ENCODE results near the gene TRPV3.

Gene TRPV3

DNA sequence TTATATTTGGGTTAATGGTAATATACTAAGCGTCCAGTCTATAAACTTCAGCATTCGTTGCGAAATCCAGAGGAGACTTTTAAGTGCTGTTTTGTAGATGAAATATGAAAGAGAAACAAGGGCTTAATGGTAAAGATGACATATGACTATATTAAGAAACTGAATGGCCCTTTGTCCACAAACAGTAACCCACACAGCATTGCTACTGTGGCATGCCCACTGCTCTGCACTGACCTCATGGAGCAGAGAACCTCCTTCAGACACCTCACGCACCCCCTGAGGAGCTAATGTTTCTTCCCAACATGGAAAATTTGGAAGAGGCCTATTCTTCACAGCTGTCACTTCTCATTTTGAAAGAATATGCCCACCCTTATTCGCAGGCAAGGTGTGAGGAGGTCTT is 55.1 kb downstream of the TRPV3 start:
- Histone ChIP-seq H3K4ac (ENCODE audit: low read length) (no peak overlapping the region), H3K9me3 (replicated peaks in 1 of 2; ENCODE audit: control insufficient read depth in 2 of 2, insufficient read depth in 1 of 2, low read depth in 1 of 2, low read length in 2 of 2) (peaks cover 0 to 2% of the 10 kb centered on the region in 2 donors), H3K27me3 (ENCODE audit: control insufficient read depth in 3 of 3, insufficient read depth in 3 of 3, low read depth in 1 of 3, low read length in 3 of 3) (no peaks in the 10 kb centered on the region), H2BK120ac (ENCODE audit: low read depth, low read length) (peak overlapping the region; percentile 72), H3K27ac (replicated peaks; ENCODE audit: low read length) (no peak overlapping the region), H2AK5ac (ENCODE audit: low read depth, low read length) (no peak overlapping the region), H3K4me3 (ENCODE audit: low read length in 2 of 2) (no peak overlapping the region), H2BK15ac (ENCODE audit: low read length) (no peak overlapping the region), H2BK5ac (ENCODE audit: low read length) (no peak overlapping the region), H3K4me2 (ENCODE audit: insufficient read depth, low read length, poor library complexity, severe bottlenecking) (no peak overlapping the region), H3K23ac (ENCODE audit: low read depth, low read length, poor library complexity) (no peak overlapping the region), H4K8ac (ENCODE audit: low read depth, low read length) (no peak overlapping the region), H3K79me1 (ENCODE audit: low read depth, low read length) (no peaks in the 10 kb centered on the region), H3K9ac (ENCODE audit: low read depth, low read length, poor library complexity) (no peak overlapping the region), H2AFZ (ENCODE audit: low read length) (no peak overlapping the region), H3K4me1 (ENCODE audit: control insufficient read depth in 2 of 2, insufficient read depth in 1 of 2, low read depth in 1 of 2, low read length in 2 of 2) (no peaks in the 10 kb centered on the region), H2BK12ac (ENCODE audit: low read length) (no peak overlapping the region), H3K18ac (ENCODE audit: low read length) (peak overlapping the region; percentile 57), H3K36me3 (replicated peaks in 1 of 2; ENCODE audit: control insufficient read depth in 2 of 2, insufficient read depth in 2 of 2, low read length in 2 of 2) (no peaks in the 10 kb centered on the region), H4K91ac (ENCODE audit: low read depth, low read length, poor library complexity) (no peak overlapping the region), H3K14ac (ENCODE audit: low read length) (no peak overlapping the region)
- no peak for DNase-seq (ENCODE audit: low spot score)
- no CpG with 5 or more reads among the region's 5 CpGs for WGBS, 2 donors (ENCODE audit: extremely low coverage in 2 of 2, insufficient read length in 2 of 2, insufficient replicate concordance in 1 of 2)

DNA sequence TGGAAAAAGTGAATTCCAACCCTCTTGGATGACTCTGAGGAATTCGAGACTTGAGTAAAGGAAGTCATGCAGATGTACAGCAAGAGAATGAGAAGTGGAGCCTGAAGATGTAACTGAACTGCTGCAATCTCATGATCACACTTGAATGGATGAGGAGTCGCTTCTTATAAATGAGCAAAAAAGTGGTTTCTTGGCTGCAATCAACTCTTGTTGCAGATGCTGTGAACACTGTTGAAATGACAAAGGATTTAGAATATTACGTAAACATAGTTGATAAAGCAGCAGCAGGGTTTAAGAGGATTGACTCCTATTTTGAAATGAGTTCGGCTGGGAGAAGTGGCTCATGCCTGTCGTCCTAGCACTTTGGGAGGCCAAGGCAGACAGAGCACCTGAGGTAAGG is 56.3 kb downstream of the TRPV3 start:
- H3K18ac ChIP-seq (ENCODE audit: low read length), result no peak overlapping the region
- H4K8ac ChIP-seq (ENCODE audit: low read depth, low read length), result no peak overlapping the region
- H3K23ac ChIP-seq (ENCODE audit: low read depth, low read length, poor library complexity), result no peak overlapping the region

DNA sequence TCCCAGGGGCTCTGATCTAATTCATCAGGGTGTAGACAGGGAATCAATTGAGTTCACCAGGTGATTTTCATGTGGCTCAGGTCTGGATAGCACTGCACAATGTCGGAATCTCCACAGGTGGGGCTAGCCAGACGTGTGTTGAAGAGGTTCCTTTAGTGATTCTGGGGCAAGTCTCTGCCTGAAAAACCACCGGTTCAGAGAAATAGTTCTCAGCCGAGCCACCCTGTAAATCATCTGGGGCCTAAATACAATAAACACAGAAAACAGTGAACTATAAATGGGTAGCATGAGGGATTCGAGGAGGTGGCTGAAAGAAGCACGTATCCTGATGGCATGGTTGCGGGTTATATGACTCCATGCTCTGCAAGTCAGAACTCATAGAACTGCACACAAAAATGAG is 60.5 kb downstream of the TRPV3 start:
- H3K27ac ChIP-seq (replicated peaks; ENCODE audit: low read length), result no peak overlapping the region
- H3K23ac ChIP-seq (ENCODE audit: low read depth, low read length, poor library complexity), result no peak overlapping the region
- no peak overlapping the region for H3K18ac ChIP-seq (ENCODE audit: low read length)
- H3K4me2 ChIP-seq (ENCODE audit: insufficient read depth, low read length, poor library complexity, severe bottlenecking), result no peak overlapping the region
- no CpG with 5 or more reads among the region's 7 CpGs for WGBS, 2 donors (ENCODE audit: extremely low coverage in 2 of 2, insufficient read length in 2 of 2, insufficient replicate concordance in 1 of 2)
- H3K14ac ChIP-seq (ENCODE audit: low read length), result no peak overlapping the region
- H3K4me1 ChIP-seq (ENCODE audit: control insufficient read depth in 2 of 2, insufficient read depth in 1 of 2, low read depth in 1 of 2, low read length in 2 of 2), result no peaks in the 10 kb centered on the region
- no peak for DNase-seq (ENCODE audit: low spot score)
- no peak overlapping the region for H2BK12ac ChIP-seq (ENCODE audit: low read length)
- no peak overlapping the region for H4K8ac ChIP-seq (ENCODE audit: low read depth, low read length)
- no peak overlapping the region for H3K9ac ChIP-seq (ENCODE audit: low read depth, low read length, poor library complexity)
- no peak overlapping the region for H2AFZ ChIP-seq (ENCODE audit: low read length)
- H3K9me3 ChIP-seq (replicated peaks in 1 of 2; ENCODE audit: control insufficient read depth in 2 of 2, insufficient read depth in 1 of 2, low read depth in 1 of 2, low read length in 2 of 2), result peaks cover 0 to 2% of the 10 kb centered on the region in 2 donors
- no peak overlapping the region for H3K4me3 ChIP-seq (ENCODE audit: low read length in 2 of 2)
- H3K36me3 ChIP-seq (replicated peaks in 1 of 2; ENCODE audit: control insufficient read depth in 2 of 2, insufficient read depth in 2 of 2, low read length in 2 of 2), result no peaks in the 10 kb centered on the region
- no peak overlapping the region for H4K91ac ChIP-seq (ENCODE audit: low read depth, low read length, poor library complexity)
- H2AK5ac ChIP-seq (ENCODE audit: low read depth, low read length), result no peak overlapping the region
- no peak overlapping the region for H3K4ac ChIP-seq (ENCODE audit: low read length)
- H3K27me3 ChIP-seq (ENCODE audit: control insufficient read depth in 3 of 3, insufficient read depth in 3 of 3, low read depth in 1 of 3, low read length in 3 of 3), result peaks cover 0 to 12% (median 0%) of the 10 kb centered on the region in 3 experiments
- H2BK15ac ChIP-seq (ENCODE audit: low read length), result no peak overlapping the region
- H2BK120ac ChIP-seq (ENCODE audit: low read depth, low read length), result no peak overlapping the region
- H2BK5ac ChIP-seq (ENCODE audit: low read length), result no peak overlapping the region
- no peaks in the 10 kb centered on the region for H3K79me1 ChIP-seq (ENCODE audit: low read depth, low read length)

More for the DNA sequence above, 56.3 kb downstream of the TRPV3 start:
- H3K4ac ChIP-seq (ENCODE audit: low read length), result no peak overlapping the region
- no peak overlapping the region for H2BK120ac ChIP-seq (ENCODE audit: low read depth, low read length)
- H2BK15ac ChIP-seq (ENCODE audit: low read length), result no peak overlapping the region
- H3K27me3 ChIP-seq (ENCODE audit: control insufficient read depth in 3 of 3, insufficient read depth in 3 of 3, low read depth in 1 of 3, low read length in 3 of 3), result peaks cover 0 to 2% (median 0%) of the 10 kb centered on the region in 3 experiments
- H3K9me3 ChIP-seq (replicated peaks in 1 of 2; ENCODE audit: control insufficient read depth in 2 of 2, insufficient read depth in 1 of 2, low read depth in 1 of 2, low read length in 2 of 2), result peaks cover 0 to 2% of the 10 kb centered on the region in 2 donors
- no peaks in the 10 kb centered on the region for H3K4me1 ChIP-seq (ENCODE audit: control insufficient read depth in 2 of 2, insufficient read depth in 1 of 2, low read depth in 1 of 2, low read length in 2 of 2)
- no peak overlapping the region for H2AFZ ChIP-seq (ENCODE audit: low read length)
- no CpG with 5 or more reads among the region's 5 CpGs for WGBS, 2 donors (ENCODE audit: extremely low coverage in 2 of 2, insufficient read length in 2 of 2, insufficient replicate concordance in 1 of 2)
- H3K4me3 ChIP-seq (ENCODE audit: low read length in 2 of 2), result no peak overlapping the region
- H3K79me1 ChIP-seq (ENCODE audit: low read depth, low read length), result no peaks in the 10 kb centered on the region
- no peak for DNase-seq (ENCODE audit: low spot score)
- no peak overlapping the region for H3K27ac ChIP-seq (replicated peaks; ENCODE audit: low read length)
- no peak overlapping the region for H3K9ac ChIP-seq (ENCODE audit: low read depth, low read length, poor library complexity)
- no peaks in the 10 kb centered on the region for H3K36me3 ChIP-seq (replicated peaks in 1 of 2; ENCODE audit: control insufficient read depth in 2 of 2, insufficient read depth in 2 of 2, low read length in 2 of 2)
- no peak overlapping the region for H2BK12ac ChIP-seq (ENCODE audit: low read length)
- H4K91ac ChIP-seq (ENCODE audit: low read depth, low read length, poor library complexity), result no peak overlapping the region
- H2BK5ac ChIP-seq (ENCODE audit: low read length), result no peak overlapping the region
- H3K4me2 ChIP-seq (ENCODE audit: insufficient read depth, low read length, poor library complexity, severe bottlenecking), result no peak overlapping the region
- H2AK5ac ChIP-seq (ENCODE audit: low read depth, low read length), result no peak overlapping the region
- H3K14ac ChIP-seq (ENCODE audit: low read length), result no peak overlapping the region

DNA sequence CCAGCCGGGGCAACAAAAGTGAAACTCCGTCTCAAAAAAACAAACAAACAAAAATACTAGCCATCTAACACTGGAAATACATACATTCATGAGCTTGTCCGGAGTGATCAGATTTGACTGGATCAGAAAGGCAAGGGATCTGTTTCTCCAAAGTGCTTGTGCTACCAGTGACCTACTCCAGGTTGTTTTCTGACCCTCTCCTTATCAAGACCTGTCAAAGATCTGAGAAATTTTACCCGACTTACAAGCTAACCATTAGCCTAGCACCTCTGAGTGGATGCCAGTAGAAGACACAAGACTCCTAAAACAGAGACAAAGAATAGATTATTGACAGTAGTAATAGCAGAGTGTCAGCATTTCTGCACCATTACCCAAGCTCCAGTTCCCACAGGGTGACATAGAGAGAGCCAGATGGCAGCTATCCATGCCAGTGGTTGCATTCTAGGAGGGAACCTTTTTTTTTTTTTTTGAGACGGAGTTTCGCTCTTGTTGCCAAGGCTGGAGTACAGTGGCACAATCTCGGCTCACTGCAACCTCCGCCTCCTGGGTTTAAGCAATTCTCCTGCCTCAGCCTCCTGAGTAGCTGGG is 72.0 kb downstream of the TRPV3 start:
- no CpG with 5 or more reads among the region's 8 CpGs for whole genome bisulfite sequencing, 2 donors (ENCODE audit: extremely low coverage in 2 of 2, insufficient read length in 2 of 2, insufficient replicate concordance in 1 of 2)
- Histone ChIP-seq H2BK120ac (ENCODE audit: low read depth, low read length) (no peak overlapping the region), H3K18ac (ENCODE audit: low read length) (no peak overlapping the region), H2AK5ac (ENCODE audit: low read depth, low read length) (no peak overlapping the region), H3K36me3 (replicated peaks in 1 of 2; ENCODE audit: control insufficient read depth in 2 of 2, insufficient read depth in 2 of 2, low read length in 2 of 2) (no peaks in the 10 kb centered on the region), H3K4ac (ENCODE audit: low read length) (no peak overlapping the region), H2AFZ (ENCODE audit: low read length) (no peak overlapping the region), H2BK15ac (ENCODE audit: low read length) (no peak overlapping the region), H3K27me3 (ENCODE audit: control insufficient read depth in 3 of 3, insufficient read depth in 3 of 3, low read depth in 1 of 3, low read length in 3 of 3) (peaks cover 0 to 16% (median 0%) of the 10 kb centered on the region in 3 experiments), H4K8ac (ENCODE audit: low read depth, low read length) (no peak overlapping the region), H3K27ac (replicated peaks; ENCODE audit: low read length) (no peak overlapping the region), H3K4me1 (ENCODE audit: control insufficient read depth in 2 of 2, insufficient read depth in 1 of 2, low read depth in 1 of 2, low read length in 2 of 2) (no peaks in the 10 kb centered on the region), H2BK12ac (ENCODE audit: low read length) (no peak overlapping the region), H3K79me1 (ENCODE audit: low read depth, low read length) (no peaks in the 10 kb centered on the region), H4K91ac (ENCODE audit: low read depth, low read length, poor library complexity) (no peak overlapping the region), H2BK5ac (ENCODE audit: low read length) (no peak overlapping the region), H3K4me3 (ENCODE audit: low read length in 2 of 2) (no peak overlapping the region), H3K14ac (ENCODE audit: low read length) (no peak overlapping the region), H3K9me3 (replicated peaks in 1 of 2; ENCODE audit: control insufficient read depth in 2 of 2, insufficient read depth in 1 of 2, low read depth in 1 of 2, low read length in 2 of 2) (no peaks in the 10 kb centered on the region), H3K4me2 (ENCODE audit: insufficient read depth, low read length, poor library complexity, severe bottlenecking) (no peak overlapping the region), H3K9ac (ENCODE audit: low read depth, low read length, poor library complexity) (no peak overlapping the region), H3K23ac (ENCODE audit: low read depth, low read length, poor library complexity) (no peak overlapping the region)
- DNase-seq (ENCODE audit: low spot score), result no peak

All from neuronal stem cell (in vitro differentiated cells).